GM12892 (cell line): ENCODE measurements around the gene KIAA0040.

Source experiments
- POLR2A ChIP-seq: IDR thresholded peaks from 2 replicates; pipeline ENCODE4 v1.6.1; 2011; ENCODE audit warnings: low read depth, low read length, control low read depth
- POLR2AphosphoS5 ChIP-seq: IDR thresholded peaks from 2 replicates; pipeline ENCODE4 v1.6.1; 2011; ENCODE audit warnings: low read depth, low read length, control low read depth

DNA sequence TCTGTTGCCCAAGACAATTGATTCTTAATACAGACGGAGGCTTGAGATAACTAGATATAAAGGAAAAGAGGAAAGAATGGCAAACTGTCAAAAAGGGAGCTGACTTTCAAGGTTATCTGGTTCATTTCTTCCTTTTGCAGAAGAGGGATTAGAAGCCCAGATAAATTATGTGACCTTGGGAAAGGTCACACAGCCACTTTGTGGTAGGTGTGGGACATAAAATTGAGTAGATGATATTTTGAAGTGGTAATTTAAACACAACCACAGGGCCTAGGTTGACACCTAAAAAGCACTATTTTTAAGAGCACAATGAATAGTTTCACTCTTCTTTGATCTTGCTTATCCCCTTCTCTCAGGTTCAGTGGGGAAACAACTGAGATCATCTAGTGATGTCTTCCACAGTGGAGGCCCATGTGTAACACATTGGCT, 16.9 kb upstream of the KIAA0040 start:
- TF ChIP-seq POLR2A (no peak), POLR2AphosphoS5 (no peak)
